Lower leg skin (tissue), 4 donors: ENCODE measurements around the gene MARCHF10. TPM values are rescaled to one million over a fixed set of nuclear protein-coding genes. Genes with fewer than 3 reads are reported as not detected.

ENCODE experiments used
- DNase-seq, 2 donors: peaks; one replicate each; pipeline ENCODE4 v3.0.0-alpha.2; 2019; ENCODE audit warnings: low spot score in 2 of 2
- H3K4me3 ChIP-seq: fragments of 200-600 bp; sonication (generic); 2 replicates; pipeline ENCODE4 v1.5.1; 2017; ENCODE audit warnings: mild to moderate bottlenecking, low read depth; ENCODE audit not compliant: poor library complexity, severe bottlenecking
- POLR2A ChIP-seq, 2 donors: fragments of 450-650 bp; IDR thresholded peaks; one replicate each; pipeline ENCODE4 v1.6.1; 2016 to 2017; ENCODE audit warnings: antibody characterized with exemption in 2 of 2, mild to moderate bottlenecking in 1 of 2, moderate library complexity in 1 of 2
- WGBS, 2 donors: methylation state at CpG; one replicate each; pipeline ENCODE4 v1.1.5; 2018; 5-methylcytosine and 5-hydroxymethylcytosine counted together
- intact Hi-C: fragments of 100-400 bp; cut with DNase I; formaldehyde crosslinking; loops from one replicate; pipeline ENCODE4 v1.15.0; 2023; ENCODE audit warnings: low total_unique reads
- total RNA-seq, 4 donors: library from RNA; depleted of rRNA; stranded (reverse); fragments of >200 nt; gene quantifications; one replicate each; pipeline ENCODE4 v1.1.0, GENCODE V29; 2016
- TF ChIP-seq, protein P1 (sequence below), 3 donors: fragments of 450-650 bp; IDR thresholded peaks; one replicate each; pipeline ENCODE4 v1.5.1; 2016; ENCODE audit warnings: antibody characterized with exemption in 3 of 3, mild to moderate bottlenecking in 3 of 3, moderate library complexity in 2 of 3

Gene MARCHF10
- total RNA-seq, 4 donors from 2014 or later = not detected

DNA sequence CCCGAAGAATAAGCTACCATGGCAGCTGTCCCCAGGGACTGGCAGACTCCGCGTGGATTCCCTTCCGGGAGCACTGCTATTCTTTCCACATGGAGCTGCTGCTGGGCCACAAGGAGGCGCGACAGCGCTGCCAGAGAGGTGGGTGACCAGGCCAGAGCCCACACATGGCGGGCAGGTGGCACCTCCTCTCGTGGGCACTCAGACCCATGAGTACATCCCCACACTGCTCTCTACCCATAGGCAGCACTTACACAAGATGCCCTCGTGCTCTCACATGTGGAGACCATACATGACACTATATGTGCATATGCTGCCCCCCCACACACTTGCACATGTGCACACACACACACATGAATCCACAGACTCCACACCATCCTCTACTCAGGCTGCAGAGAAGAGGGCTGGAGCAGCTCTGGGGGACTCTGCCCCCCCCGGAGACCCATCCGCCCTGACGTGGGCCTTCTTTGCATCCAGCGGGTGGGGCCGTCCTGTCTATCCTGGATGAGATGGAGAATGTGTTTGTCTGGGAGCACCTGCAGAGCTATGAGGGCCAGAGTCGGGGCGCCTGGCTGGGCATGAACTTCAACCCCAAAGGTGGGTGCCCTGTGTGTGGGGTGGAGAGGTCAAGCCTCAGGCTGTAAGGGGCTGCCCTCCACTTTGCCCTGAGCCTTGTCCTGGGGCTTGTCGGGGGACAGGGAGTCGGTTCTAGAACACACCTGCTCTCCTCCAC is 117.8 kb downstream of the MARCHF10 start:
- TF ChIP-seq, protein P1, sequence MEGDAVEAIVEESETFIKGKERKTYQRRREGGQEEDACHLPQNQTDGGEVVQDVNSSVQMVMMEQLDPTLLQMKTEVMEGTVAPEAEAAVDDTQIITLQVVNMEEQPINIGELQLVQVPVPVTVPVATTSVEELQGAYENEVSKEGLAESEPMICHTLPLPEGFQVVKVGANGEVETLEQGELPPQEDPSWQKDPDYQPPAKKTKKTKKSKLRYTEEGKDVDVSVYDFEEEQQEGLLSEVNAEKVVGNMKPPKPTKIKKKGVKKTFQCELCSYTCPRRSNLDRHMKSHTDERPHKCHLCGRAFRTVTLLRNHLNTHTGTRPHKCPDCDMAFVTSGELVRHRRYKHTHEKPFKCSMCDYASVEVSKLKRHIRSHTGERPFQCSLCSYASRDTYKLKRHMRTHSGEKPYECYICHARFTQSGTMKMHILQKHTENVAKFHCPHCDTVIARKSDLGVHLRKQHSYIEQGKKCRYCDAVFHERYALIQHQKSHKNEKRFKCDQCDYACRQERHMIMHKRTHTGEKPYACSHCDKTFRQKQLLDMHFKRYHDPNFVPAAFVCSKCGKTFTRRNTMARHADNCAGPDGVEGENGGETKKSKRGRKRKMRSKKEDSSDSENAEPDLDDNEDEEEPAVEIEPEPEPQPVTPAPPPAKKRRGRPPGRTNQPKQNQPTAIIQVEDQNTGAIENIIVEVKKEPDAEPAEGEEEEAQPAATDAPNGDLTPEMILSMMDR (IDR thresholded peaks at IDR 0.05) = no peak
- intact Hi-C loops = no loop called here
- 81 to 87% methylated on average over 19 of the region's 19 CpGs for whole genome bisulfite sequencing, 2 donors
- H3K4me3 ChIP-seq = no peak overlapping the region
- DNase-seq = no peak

DNA sequence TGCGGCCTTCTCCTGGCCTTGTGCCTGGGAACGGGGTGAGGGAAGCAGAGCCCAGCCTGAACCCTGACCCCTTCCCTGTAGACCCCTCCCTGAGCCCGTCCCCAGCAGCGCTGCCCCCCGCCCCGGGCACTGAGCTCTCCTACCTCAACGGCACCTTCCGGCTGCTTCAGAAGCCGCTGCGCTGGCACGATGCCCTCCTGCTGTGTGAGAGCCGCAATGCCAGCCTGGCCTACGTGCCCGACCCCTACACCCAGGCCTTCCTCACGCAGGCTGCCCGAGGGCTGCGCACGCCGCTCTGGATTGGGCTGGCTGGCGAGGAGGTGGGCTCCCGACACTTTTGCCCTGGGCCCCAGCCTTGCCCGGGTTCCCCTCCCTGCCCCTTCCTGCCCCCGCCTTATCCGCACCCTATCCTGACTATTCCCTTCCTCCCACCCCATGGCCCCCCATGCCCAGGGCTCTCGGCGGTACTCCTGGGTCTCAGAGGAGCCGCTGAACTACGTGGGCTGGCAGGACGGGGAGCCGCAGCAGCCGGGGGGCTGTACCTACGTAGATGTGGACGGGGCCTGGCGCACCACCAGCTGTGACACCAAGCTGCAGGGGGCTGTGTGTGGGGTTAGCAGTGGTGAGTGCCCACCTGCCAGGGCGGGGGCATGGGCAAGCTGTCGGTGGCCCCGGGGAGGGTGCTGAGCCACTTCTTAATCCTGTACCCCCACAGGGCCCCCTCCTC is 118.5 kb downstream of the MARCHF10 start:
- intact Hi-C loops = no loop called here
- no peak for DNase-seq
- no peak overlapping the region for H3K4me3 ChIP-seq
- TF ChIP-seq, protein P1 (IDR thresholded peaks at IDR 0.05) = no peak
- no peak for TF ChIP-seq POLR2A (IDR thresholded peaks at IDR 0.05)
- WGBS, 2 donors = 83 to 86% methylated on average over 31 to 35 of the region's 37 CpGs

DNA sequence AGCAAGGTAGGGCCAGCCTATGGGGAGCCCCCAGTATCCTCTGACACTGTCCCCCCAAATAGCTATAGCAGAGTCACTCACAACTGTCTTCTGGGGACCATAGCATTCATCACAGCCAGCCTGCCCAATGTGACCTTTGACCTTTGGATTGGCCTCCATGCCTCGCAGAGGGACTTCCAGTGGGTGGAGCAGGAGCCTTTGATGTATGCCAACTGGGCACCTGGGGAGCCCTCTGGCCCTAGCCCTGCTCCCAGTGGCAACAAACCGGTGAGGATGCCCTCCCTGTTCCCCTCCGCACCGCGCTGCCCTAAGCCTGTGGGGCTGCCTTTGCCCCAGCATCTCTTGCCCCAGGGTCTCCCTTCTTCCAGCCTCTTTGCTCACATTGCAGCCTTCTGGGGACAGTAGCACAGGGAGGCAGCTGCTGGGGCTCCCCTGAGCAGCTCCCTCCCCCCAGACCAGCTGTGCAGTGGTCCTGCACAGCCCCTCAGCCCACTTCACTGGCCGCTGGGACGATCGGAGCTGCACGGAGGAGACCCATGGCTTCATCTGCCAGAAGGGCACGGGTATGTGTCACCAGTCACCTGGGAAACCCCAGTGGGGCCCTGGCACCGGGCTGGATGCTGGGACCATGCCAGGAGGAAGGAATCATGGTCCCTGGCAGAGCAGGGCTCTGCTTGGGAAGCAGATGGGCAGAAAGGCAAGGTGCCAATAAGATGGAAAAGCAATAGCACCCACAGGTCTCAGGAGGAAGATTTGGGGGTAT is 119.5 kb downstream of the MARCHF10 start:
- WGBS, 2 donors = 61 to 68% methylated on average over 11 of the region's 11 CpGs
- DNase-seq = no peak
- H3K4me3 ChIP-seq = no peak overlapping the region
- intact Hi-C loops = no loop called here
- TF ChIP-seq, protein P1 (IDR thresholded peaks at IDR 0.05) = no peak
- no peak for TF ChIP-seq POLR2A (IDR thresholded peaks at IDR 0.05)

DNA sequence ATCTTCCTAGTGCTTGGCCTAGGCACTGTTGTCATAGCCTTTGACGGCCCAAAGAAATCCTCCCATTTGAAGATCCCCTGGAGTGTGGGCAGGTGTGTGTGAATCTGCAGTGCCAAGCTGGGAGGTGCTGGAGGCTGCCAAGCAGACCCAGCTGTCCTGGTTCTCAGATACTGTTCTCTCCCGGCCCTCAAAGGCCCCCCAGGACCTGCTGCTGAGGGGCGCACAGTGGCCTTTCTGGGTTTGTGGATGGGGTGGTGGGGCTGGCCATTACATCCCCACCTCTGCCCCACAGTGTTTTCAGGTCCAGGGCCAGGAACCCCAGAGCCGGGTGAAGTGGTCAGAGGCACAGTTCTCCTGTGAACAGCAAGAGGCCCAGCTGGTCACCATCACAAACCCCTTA is 120.1 kb downstream of the MARCHF10 start:
- H3K4me3 ChIP-seq = no peak overlapping the region
- intact Hi-C loops = no loop called here
- TF ChIP-seq, protein P1 (IDR thresholded peaks at IDR 0.05) = no peak
- no peak for TF ChIP-seq POLR2A (IDR thresholded peaks at IDR 0.05)
- WGBS, 2 donors = 74 to 83% methylated on average over 4 of the region's 4 CpGs
- no peak for DNase-seq

DNA sequence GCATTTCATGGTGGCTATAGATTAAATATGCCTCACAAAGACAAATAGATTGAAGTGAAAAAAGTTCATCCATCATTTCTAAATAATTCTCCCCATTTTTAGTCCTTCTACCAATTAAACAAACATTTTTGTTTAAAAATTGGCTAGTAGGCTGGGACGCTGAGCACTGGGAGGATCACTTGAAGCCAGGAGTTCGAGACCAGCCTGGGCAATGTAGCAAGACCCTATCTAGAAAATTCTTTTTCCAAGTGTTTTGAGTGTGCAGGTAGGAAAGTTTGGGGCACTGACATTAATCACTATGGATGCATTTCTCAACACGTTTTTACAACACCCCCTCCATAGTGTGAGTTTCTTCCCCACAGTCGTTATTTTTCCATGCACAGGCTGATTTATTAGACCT is 123.9 kb downstream of the MARCHF10 start:
- no peak for TF ChIP-seq POLR2A (IDR thresholded peaks at IDR 0.05)
- TF ChIP-seq, protein P1 (IDR thresholded peaks at IDR 0.05) = no peak

More for the DNA sequence above, 123.9 kb downstream of the MARCHF10 start:
- intact Hi-C loops = no loop called here
- no peak overlapping the region for H3K4me3 ChIP-seq
- no peak for DNase-seq
- WGBS, 2 donors = 79 to 86% methylated on average over 4 of the region's 4 CpGs
